Colonic mucosa (tissue), 4 donors: ENCODE data around the gene COX4I2. TPM values are rescaled to one million over a fixed set of nuclear protein-coding genes. Genes with fewer than 3 reads are reported as not detected.
A peak's percentile ranks its signal among the peaks of the same experiment; 100 is the strongest.

Experiments
- DNase-seq: peaks from one replicate; pipeline ENCODE4 v3.0.0-alpha.2; 2020
- H3K27ac ChIP-seq: fragments of 200-600 bp; one replicate; pipeline ENCODE4 v1.8.0; 2021
- H3K27me3 ChIP-seq: fragments of 200-600 bp; one replicate; pipeline ENCODE4 v1.8.0; 2021
- H3K36me3 ChIP-seq: fragments of 200-600 bp; one replicate; pipeline ENCODE4 v1.8.0; 2021
- H3K4me1 ChIP-seq: fragments of 200-600 bp; one replicate; pipeline ENCODE4 v1.8.0; 2021; ENCODE audit warnings: mild to moderate bottlenecking
- H3K4me3 ChIP-seq: fragments of 200-600 bp; one replicate; pipeline ENCODE4 v1.8.0; 2021
- H3K9ac ChIP-seq, 2 donors: one replicate each; pipeline ENCODE4 v1.7.0; 2013; ENCODE audit warnings: control low read depth in 2 of 2, low read depth in 2 of 2, low read length in 2 of 2
- H3K9me3 ChIP-seq: fragments of 200-600 bp; one replicate; pipeline ENCODE4 v1.8.0; 2021
- CTCF ChIP-seq: fragments of 200-600 bp; IDR thresholded peaks from one replicate; pipeline ENCODE4 v1.8.0; 2022; ENCODE audit warnings: antibody characterized with exemption, mild to moderate bottlenecking
- intact Hi-C: fragments of 100-400 bp; cut with DNase I; formaldehyde crosslinking; loops from one replicate; pipeline ENCODE4 v1.14.1; 2022
- total RNA-seq, 2 donors: library from RNA; stranded (reverse); fragmentation: NEBNext Ultra II Directional in 1 of 2; extraction: Animal tissue kit (Norgen Biotek cat#: 25700) in 1 of 2; gene quantifications; one replicate each; pipeline ENCODE4 v1.2.1, GENCODE V29; 2021
- donor health status: healthy.
- donor health status: DM: no; HTN: no; CAD: no.
- donor health status: DM: no; HTN: no; CAD: no.

The COX4I2 gene
- total RNA-seq, 2 donors from 2014 or later, result 0.52 TPM; not detected in 1

- no peaks in the 10 kb centered on the region for H3K27me3 ChIP-seq
- H3K4me1 ChIP-seq, result no peaks in the 10 kb centered on the region
- no peak for DNase-seq
Observed at GRCh38 chr20:31685853-31686643, 48.3 kb downstream of the COX4I2 start.

GRCh38 chr20:31687777-31688176 lies 50.1 kb downstream of the COX4I2 start:
- Histone ChIP-seq H3K9me3 (no peaks in the 10 kb centered on the region), H3K4me1 (no peaks in the 10 kb centered on the region), H3K9ac (no peak overlapping the region), H3K4me3 (no peak overlapping the region), H3K36me3 (no peaks in the 10 kb centered on the region), H3K27ac (no peak overlapping the region), H3K27me3 (no peaks in the 10 kb centered on the region)
- TF ChIP-seq CTCF, result no peak
- intact Hi-C loops, result no loop called here
- no peak for DNase-seq

More at GRCh38 chr20:31685853-31686643, 48.3 kb downstream of the COX4I2 start:
- no peaks in the 10 kb centered on the region for H3K36me3 ChIP-seq
- no peak for TF ChIP-seq CTCF
- no peak overlapping the region for H3K27ac ChIP-seq
- no peak overlapping the region for H3K4me3 ChIP-seq
- intact Hi-C loops, result no loop called here
- peak overlapping the region in 1 of 2 donors; percentile 56 for H3K9ac ChIP-seq
- no peaks in the 10 kb centered on the region for H3K9me3 ChIP-seq

GRCh38 chr20:31689141-31689540 lies 51.4 kb downstream of the COX4I2 start:
- Histone ChIP-seq H3K4me1 (no peaks in the 10 kb centered on the region), H3K27ac (no peak overlapping the region), H3K27me3 (no peaks in the 10 kb centered on the region), H3K9me3 (no peaks in the 10 kb centered on the region), H3K36me3 (no peaks in the 10 kb centered on the region), H3K9ac (no peak overlapping the region), H3K4me3 (no peak overlapping the region)
- DNase-seq, result no peak
- intact Hi-C loops, result no loop called here
- no peak for TF ChIP-seq CTCF

- Histone ChIP-seq H3K9ac (no peak overlapping the region), H3K27me3 (no peaks in the 10 kb centered on the region), H3K4me1 (no peaks in the 10 kb centered on the region), H3K9me3 (no peaks in the 10 kb centered on the region), H3K4me3 (no peak overlapping the region), H3K36me3 (no peaks in the 10 kb centered on the region), H3K27ac (no peak overlapping the region)
- intact Hi-C loops, result no loop called here
- DNase-seq, result no peak
- no peak for TF ChIP-seq CTCF
Observed at GRCh38 chr20:31690124-31690666, 52.5 kb downstream of the COX4I2 start.

- no peaks in the 10 kb centered on the region for H3K27me3 ChIP-seq
- no peak overlapping the region for H3K4me3 ChIP-seq
- TF ChIP-seq CTCF, result no peak
- DNase-seq, result no peak
- no peaks in the 10 kb centered on the region for H3K9me3 ChIP-seq
- H3K36me3 ChIP-seq, result no peaks in the 10 kb centered on the region
- H3K9ac ChIP-seq, result no peak overlapping the region
- H3K4me1 ChIP-seq, result no peaks in the 10 kb centered on the region
- H3K27ac ChIP-seq, result no peak overlapping the region
- intact Hi-C loops, result no loop called here
Observed at GRCh38 chr20:31691646-31692275, 54.0 kb downstream of the COX4I2 start.
